ENCODE data around the gene POLR2A.

- TF ChIP-seq MAX (IDR thresholded peaks at IDR 0.05) (no peak), RAD21 (IDR thresholded peaks at IDR 0.05; ENCODE audit: low read depth) (no peak), EP300 (IDR thresholded peaks at IDR 0.05; ENCODE audit: borderline replicate concordance) (no peak), CEBPB (IDR thresholded peaks at IDR 0.05) (no peak), CREB1 (IDR thresholded peaks at IDR 0.05; ENCODE audit: low read depth) (no peak)
Observed at GRCh38 chr17:7508145-7508544, 24.0 kb downstream of the POLR2A start.
